RPMI8226 (cell line): ENCODE results near the gene MCM3AP.
"Not testable (repeated sequence)": the region's sequence is repeated elsewhere in the genome, so short reads cannot be mapped to it uniquely, and the experiment has no call there.

Experiments used
- DNase-seq: peaks from one replicate; pipeline ENCODE4 v3.0.0-alpha.2; 2015

MCM3AP gene

GRCh38 chr21:46310260-46310659 lies 24.8 kb upstream of the MCM3AP start:
- DNase-seq: not testable (repeated sequence)

GRCh38 chr21:46308431-46308830 lies 23.0 kb upstream of the MCM3AP start:
- no peak for DNase-seq

DNA sequence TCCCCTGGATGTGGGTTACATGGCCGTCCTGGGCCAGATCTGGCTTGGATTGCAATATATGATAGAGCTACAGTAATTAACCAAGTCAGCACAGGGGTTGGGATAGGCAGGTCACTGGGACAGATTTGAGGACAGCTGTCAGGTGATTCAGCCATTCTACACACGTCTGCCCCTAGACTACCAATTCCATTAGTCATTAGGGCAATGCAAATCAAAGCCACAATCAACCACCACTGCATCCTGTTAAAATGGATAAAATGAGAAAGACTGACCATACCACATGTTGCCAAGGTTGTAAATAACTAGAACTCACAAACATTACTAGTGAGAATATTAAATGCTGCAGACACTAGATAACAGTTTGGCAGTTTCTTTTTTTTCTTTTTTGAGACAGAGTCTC lies 22.2 kb upstream of the MCM3AP start:
- DNase-seq: no peak

DNA sequence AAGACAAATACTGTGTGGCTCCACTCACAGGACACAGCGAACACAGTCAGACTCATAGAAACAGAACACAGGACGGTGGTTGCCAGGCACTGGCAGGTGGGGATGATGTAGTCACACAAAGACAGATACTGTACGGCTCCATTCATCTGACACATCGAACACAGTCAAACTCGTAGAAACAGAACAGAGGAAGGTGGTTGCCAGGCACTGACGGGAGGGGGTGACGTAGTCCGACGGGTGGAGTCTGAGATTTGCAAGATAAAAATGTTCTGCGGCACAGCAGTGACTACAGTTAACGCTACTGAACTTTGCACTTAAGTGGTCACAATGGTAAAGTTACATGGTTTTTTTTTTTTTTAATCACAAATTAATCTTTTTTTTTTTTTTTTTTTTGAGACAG lies 19.5 kb upstream of the MCM3AP start:
- no peak for DNase-seq

GRCh38 chr21:46304437-46304836 lies 19.0 kb upstream of the MCM3AP start:
- DNase-seq: no peak

GRCh38 chr21:46301759-46302158 lies 16.3 kb upstream of the MCM3AP start:
- DNase-seq: no peak

DNA sequence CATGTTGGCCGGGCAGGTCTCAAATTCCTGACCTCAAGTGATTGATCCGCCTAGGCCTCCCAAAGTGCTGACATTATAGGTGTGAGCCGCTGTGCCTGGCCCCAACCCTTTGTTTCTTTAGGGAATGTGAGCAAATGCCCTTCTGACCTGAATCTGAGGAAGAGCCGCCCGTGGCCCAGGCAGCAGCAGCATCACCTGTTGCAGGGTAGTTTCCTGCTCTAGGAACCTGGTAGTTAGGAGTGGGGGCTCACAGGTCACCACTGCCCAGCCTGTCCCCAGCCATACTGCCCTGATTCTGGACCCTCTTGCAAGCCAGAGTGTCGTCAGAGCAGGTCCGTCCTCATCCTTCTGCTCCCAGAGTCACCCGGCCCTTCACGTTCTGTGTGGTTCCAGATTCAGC lies 13.8 kb upstream of the MCM3AP start:
- DNase-seq: no peak

GRCh38 chr21:46297338-46298271 lies 12.2 kb upstream of the MCM3AP start:
- no peak for DNase-seq

- DNase-seq: no peak
Observed at GRCh38 chr21:46295996-46296752, 10.8 kb upstream of the MCM3AP start.

- no peak for DNase-seq
Observed at GRCh38 chr21:46295177-46295770, 9.9 kb upstream of the MCM3AP start.

GRCh38 chr21:46294647-46295176 lies 9.3 kb upstream of the MCM3AP start:
- no peak for DNase-seq

DNA sequence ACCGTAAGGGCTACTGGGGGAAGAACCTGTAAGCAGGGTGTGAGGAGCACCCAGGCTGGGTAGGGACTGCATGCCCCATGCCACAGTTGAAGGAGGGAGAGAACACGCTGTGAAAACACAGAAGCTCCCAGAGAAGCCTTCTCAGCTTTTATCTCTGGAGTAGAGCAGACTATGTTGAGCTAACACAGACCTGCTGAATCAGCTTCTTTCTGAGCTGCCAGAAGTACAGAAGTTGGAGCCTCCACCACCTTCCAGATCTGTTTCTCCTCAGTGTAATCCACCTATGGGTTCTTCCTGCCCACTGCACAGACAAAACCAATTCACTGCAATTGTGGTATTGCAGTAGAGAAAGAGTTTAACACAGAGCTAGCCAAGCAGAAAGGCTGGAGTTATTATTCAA lies 6.2 kb upstream of the MCM3AP start:
- no peak for DNase-seq

GRCh38 chr21:46289655-46290179 lies 4.3 kb upstream of the MCM3AP start:
- DNase-seq: peak; percentile 75

DNA sequence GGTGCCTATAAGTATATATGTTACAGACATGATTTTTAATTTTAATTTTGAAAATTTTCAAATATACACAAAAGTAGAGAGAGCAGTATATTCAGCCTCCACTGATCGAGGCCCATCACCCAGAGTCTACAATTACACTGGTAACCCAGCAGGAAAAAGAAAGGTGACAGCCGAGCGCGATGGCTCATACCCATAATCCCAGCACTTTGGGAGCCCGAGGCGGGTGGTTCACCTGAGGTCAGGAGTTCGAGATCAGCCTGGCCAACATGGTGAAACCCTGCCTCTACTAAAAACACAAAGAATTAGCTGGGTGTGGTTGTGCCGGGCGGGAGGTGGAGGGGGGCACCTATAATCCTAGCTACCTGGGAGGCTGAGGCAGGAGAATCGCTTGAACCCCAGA lies 2.1 kb upstream of the MCM3AP start:
- DNase-seq: no peak

- no peak for DNase-seq
Observed at GRCh38 chr21:46286648-46287002, 1.2 kb upstream of the MCM3AP start.

GRCh38 chr21:46285761-46286647 lies 593 bp upstream of the MCM3AP start, which contains the start of gene YBEY:
YBEY (plus strand) TSS chr21:46286342; CDS start chr21:46286914, 572 bp downstream.
- peak; percentile 94 for DNase-seq

DNA sequence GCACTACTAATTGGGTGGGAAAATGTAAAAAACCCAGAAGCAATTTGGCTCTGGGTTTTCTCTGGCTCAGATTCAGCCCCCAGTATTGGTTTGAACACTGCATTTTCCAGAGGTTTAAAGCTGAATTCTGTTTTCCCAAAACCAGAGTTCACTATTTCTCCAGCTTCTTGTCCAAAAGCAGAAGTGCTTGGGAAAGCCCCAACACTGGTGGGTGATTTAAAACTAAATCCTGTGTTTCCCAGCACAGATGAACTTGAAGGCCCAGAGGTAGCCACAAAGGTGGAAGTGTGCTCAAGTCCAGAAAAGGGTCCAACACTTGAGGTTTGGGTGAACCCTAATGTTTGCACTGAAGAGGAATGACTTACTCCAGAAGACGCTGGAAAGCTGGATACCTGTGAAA lies 678 bp downstream of the MCM3AP start:
- DNase-seq: no peak

DNA sequence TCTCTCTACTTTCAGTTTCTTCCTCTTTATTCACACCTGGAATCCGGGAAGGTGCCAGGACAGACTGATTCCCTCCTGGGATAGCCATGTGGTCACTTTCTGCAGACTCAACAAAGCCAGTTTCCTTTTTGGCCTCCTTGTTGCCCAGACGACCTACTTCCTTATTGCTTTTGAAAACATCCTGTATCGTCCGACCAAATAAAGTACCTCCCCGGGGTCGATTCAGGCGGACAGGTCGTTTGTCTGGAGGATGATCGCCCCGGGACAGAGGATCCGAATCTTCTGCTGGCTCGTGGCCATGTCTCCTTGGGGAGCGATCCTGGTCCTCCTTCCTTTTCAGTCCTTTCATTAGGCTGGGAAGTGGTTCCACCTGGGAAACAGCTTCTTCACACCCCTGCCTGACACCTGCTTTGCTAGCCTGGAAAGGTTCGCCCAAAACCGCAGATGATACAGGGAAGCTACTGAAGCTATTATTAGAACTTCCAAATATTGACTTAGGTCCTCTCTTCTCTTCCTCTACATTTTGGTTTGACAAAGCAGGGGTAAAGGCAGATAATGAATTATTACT lies 1.2 kb downstream of the MCM3AP start:
- no peak for DNase-seq

GRCh38 chr21:46274797-46275390 lies 10.5 kb downstream of the MCM3AP start:
- DNase-seq: no peak

DNA sequence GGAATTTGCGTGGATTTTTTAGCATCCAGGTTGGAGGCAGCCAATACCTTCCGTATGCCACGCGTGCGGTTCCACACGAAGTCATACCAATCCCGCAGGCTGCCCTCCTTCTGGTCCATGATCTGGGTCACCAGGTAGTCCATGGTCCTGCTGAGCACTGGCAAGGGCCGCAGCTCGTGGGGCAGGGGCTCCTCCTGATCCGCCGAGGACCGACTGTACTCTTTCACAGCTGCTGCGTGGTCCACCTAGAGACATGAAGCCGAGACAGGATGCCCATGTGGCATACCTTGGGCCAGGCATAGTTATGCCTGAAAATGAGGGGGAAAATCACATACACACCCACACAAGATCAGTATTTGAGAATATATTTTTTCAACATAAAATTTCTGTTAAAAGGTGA lies 12.1 kb downstream of the MCM3AP start:
- DNase-seq: no peak

- DNase-seq: no peak
Observed at GRCh38 chr21:46269466-46269865, 15.9 kb downstream of the MCM3AP start.
